Measurements from ENCODE around the gene PI4KA.
"Not testable (repeated sequence)": the region's sequence is repeated elsewhere in the genome, so short reads cannot be mapped to it uniquely, and the experiment has no call there.

Gene PI4KA

GRCh38 chr22:20662524-20663036 lies 196.0 kb downstream of the PI4KA start:
- DNase-seq, result not testable (repeated sequence)

- DNase-seq, result no peak
These were observed 197.1 kb downstream of the PI4KA start for GRCh38 chr22:20661473-20661872.

GRCh38 chr22:20660441-20661054 lies 198.1 kb downstream of the PI4KA start:
- no peak for DNase-seq

- no peak for DNase-seq
These were observed 198.7 kb downstream of the PI4KA start for GRCh38 chr22:20659920-20660319.

- no peak for DNase-seq
These were observed 199.4 kb downstream of the PI4KA start for GRCh38 chr22:20659258-20659657.

- no peak for DNase-seq
These were observed 200.0 kb downstream of the PI4KA start for GRCh38 chr22:20658433-20659222.

- DNase-seq, result no peak
These were observed 200.6 kb downstream of the PI4KA start for GRCh38 chr22:20657963-20658362.

All from fibroblast of skin of back (primary cell).